OCI-LY3 (cell line): ENCODE data around the gene SSX2IP.

ENCODE experiments used
- EZH2phosphoT487 ChIP-seq: fragments of 200-600 bp; shearing (Covaris generic); IDR thresholded peaks from 2 replicates; pipeline ENCODE4 v1.6.1; 2018; ENCODE audit warnings: antibody characterized with exemption, mixed run types, low read depth
- TF ChIP-seq, protein P1 (sequence below): fragments of 200-600, 300-600 bp; sonication (generic); IDR thresholded peaks from 2 replicates; pipeline ENCODE4 v1.5.1; 2014; ENCODE audit warnings: antibody characterized with exemption, low read length, low read depth

DNA sequence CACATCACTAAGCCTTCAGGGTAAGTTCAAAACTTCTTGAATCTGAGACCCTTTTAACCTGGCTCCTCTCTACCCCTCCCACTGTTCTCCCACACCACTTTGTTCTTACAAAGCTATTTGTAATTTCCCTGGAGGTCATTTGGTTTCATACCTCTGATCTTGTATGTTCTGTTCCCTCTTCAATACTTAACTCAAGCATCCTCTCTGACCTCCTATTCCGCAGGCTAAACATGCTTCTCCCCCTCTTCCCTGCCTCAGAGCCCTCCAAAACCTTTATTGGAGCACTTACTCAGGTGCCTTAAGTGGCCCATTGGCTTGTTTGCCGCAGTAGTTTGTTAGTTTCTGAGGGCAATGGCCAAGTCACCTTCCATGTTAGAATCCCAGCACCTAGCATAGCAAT, 54.8 kb downstream of the SSX2IP start:
- TF ChIP-seq, protein P1, sequence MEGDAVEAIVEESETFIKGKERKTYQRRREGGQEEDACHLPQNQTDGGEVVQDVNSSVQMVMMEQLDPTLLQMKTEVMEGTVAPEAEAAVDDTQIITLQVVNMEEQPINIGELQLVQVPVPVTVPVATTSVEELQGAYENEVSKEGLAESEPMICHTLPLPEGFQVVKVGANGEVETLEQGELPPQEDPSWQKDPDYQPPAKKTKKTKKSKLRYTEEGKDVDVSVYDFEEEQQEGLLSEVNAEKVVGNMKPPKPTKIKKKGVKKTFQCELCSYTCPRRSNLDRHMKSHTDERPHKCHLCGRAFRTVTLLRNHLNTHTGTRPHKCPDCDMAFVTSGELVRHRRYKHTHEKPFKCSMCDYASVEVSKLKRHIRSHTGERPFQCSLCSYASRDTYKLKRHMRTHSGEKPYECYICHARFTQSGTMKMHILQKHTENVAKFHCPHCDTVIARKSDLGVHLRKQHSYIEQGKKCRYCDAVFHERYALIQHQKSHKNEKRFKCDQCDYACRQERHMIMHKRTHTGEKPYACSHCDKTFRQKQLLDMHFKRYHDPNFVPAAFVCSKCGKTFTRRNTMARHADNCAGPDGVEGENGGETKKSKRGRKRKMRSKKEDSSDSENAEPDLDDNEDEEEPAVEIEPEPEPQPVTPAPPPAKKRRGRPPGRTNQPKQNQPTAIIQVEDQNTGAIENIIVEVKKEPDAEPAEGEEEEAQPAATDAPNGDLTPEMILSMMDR: no peak
- no peak for TF ChIP-seq EZH2phosphoT487
